Stimulated activated naive CD8-positive, alpha-beta T cell treated with anti-CD3 and anti-CD28 coated beads, Interleukin-15, amount 100 ng/mL, for 72 hours (primary cell): ENCODE data around the gene REG1B.
"Not testable (repeated sequence)": the region's sequence is repeated elsewhere in the genome, so short reads cannot be mapped to it uniquely, and the experiment has no call there.

ENCODE experiments used
- ATAC-seq: fragments of 150-1000 bp; cut with Tn5 transposase; 2 replicates; pipeline ENCODE4 v1.10.0; 2021; ENCODE audit warnings: mild to moderate bottlenecking, moderate library complexity
- DNase-seq, 2 donors: peaks; one replicate each; pipeline ENCODE4 v3.0.0; 2021 to 2022
- H3K27ac Mint-ChIP-seq, 2 donors: one replicate each; pipeline ENCODE4 v1.8.0; 2022; ENCODE audit warnings: mild to moderate bottlenecking in 2 of 2, mixed read lengths in 2 of 2, moderate library complexity in 2 of 2
- H3K27me3 Mint-ChIP-seq: one replicate; pipeline ENCODE4 v1.8.0; 2022; ENCODE audit warnings: mixed read lengths
- H3K4me1 Mint-ChIP-seq: one replicate; pipeline ENCODE4 v1.8.0; 2022; ENCODE audit warnings: mild to moderate bottlenecking, mixed read lengths
- H3K4me3 Mint-ChIP-seq, 2 donors: one replicate each; pipeline ENCODE4 v1.8.0; 2022; ENCODE audit warnings: mild to moderate bottlenecking in 2 of 2, mixed read lengths in 2 of 2, moderate library complexity in 1 of 2
- H3K9me3 Mint-ChIP-seq, 2 donors: one replicate each; pipeline ENCODE4 v1.8.0; 2022; ENCODE audit warnings: mixed read lengths in 2 of 2

The REG1B gene

GRCh38 chr2:79100285-79100684 is 12.5 kb upstream of the REG1B start:
- H3K4me3 Mint-ChIP-seq = no peak overlapping the region
- no peak for DNase-seq
- no peaks in the 10 kb centered on the region for H3K27me3 Mint-ChIP-seq
- H3K9me3 Mint-ChIP-seq = peaks cover 20 to 24% of the 10 kb centered on the region in 2 donors
- no peak overlapping the region for H3K27ac Mint-ChIP-seq
- ATAC-seq = no peak
- no peaks in the 10 kb centered on the region for H3K4me1 Mint-ChIP-seq

GRCh38 chr2:79099140-79099686 is 11.4 kb upstream of the REG1B start:
- no peaks in the 10 kb centered on the region for H3K27me3 Mint-ChIP-seq
- ATAC-seq = no peak
- H3K9me3 Mint-ChIP-seq = peaks cover 20 to 24% of the 10 kb centered on the region in 2 donors
- H3K4me3 Mint-ChIP-seq = no peak overlapping the region
- no peak overlapping the region for H3K27ac Mint-ChIP-seq
- no peak for DNase-seq
- no peaks in the 10 kb centered on the region for H3K4me1 Mint-ChIP-seq

GRCh38 chr2:79097843-79098242 is 10.1 kb upstream of the REG1B start:
- no peak overlapping the region for H3K4me3 Mint-ChIP-seq
- H3K4me1 Mint-ChIP-seq = no peaks in the 10 kb centered on the region

GRCh38 chr2:79090693-79091092 is 2.9 kb upstream of the REG1B start:
- Mint-ChIP-seq H3K4me1 (no peaks in the 10 kb centered on the region), H3K9me3 (peaks cover 9 to 19% of the 10 kb centered on the region in 2 donors), H3K27me3 (no peaks in the 10 kb centered on the region), H3K4me3 (no peak overlapping the region), H3K27ac (no peak overlapping the region)
- DNase-seq = no peak
- ATAC-seq = no peak

More at GRCh38 chr2:79097843-79098242, 10.1 kb upstream of the REG1B start:
- DNase-seq (no peak), ATAC-seq (no peak)
- Mint-ChIP-seq H3K27ac (no peak overlapping the region), H3K27me3 (no peaks in the 10 kb centered on the region), H3K9me3 (peaks cover 20 to 24% of the 10 kb centered on the region in 2 donors)

- H3K27ac Mint-ChIP-seq = no peak overlapping the region
- H3K4me1 Mint-ChIP-seq = no peaks in the 10 kb centered on the region
- no peak overlapping the region for H3K4me3 Mint-ChIP-seq
- no peak for ATAC-seq
- no peak for DNase-seq
- peaks cover 15 to 29% of the 10 kb centered on the region in 2 donors for H3K9me3 Mint-ChIP-seq
- no peaks in the 10 kb centered on the region for H3K27me3 Mint-ChIP-seq
These were observed 1.5 kb downstream of the REG1B start for GRCh38 chr2:79086255-79086654.

GRCh38 chr2:79085382-79085781 is 2.4 kb downstream of the REG1B start:
- ATAC-seq (no peak), DNase-seq (no peak)
- Mint-ChIP-seq H3K27ac (no peak overlapping the region), H3K4me3 (no peak overlapping the region), H3K27me3 (no peaks in the 10 kb centered on the region), H3K4me1 (no peaks in the 10 kb centered on the region), H3K9me3 (peaks cover 20 to 29% of the 10 kb centered on the region in 2 donors)

- no peak overlapping the region for H3K4me3 Mint-ChIP-seq
- H3K27me3 Mint-ChIP-seq = no peaks in the 10 kb centered on the region
- no peak overlapping the region for H3K27ac Mint-ChIP-seq
- no peaks in the 10 kb centered on the region for H3K4me1 Mint-ChIP-seq
- DNase-seq (no peak), ATAC-seq (no peak)
- H3K9me3 Mint-ChIP-seq = peaks cover 20 to 29% of the 10 kb centered on the region in 2 donors
These were observed 3.2 kb downstream of the REG1B start for GRCh38 chr2:79084495-79085135.

GRCh38 chr2:79083597-79084251 is 4.1 kb downstream of the REG1B start:
- Mint-ChIP-seq H3K4me1 (no peaks in the 10 kb centered on the region), H3K4me3 (no peak overlapping the region), H3K27ac (no peak overlapping the region), H3K27me3 (no peaks in the 10 kb centered on the region), H3K9me3 (peaks cover 22 to 30% of the 10 kb centered on the region in 2 donors)
- ATAC-seq (no peak), DNase-seq (no peak)

GRCh38 chr2:79082987-79083386 is 4.8 kb downstream of the REG1B start:
- no peak for ATAC-seq
- DNase-seq = no peak
- no peak overlapping the region for H3K27ac Mint-ChIP-seq
- no peaks in the 10 kb centered on the region for H3K4me1 Mint-ChIP-seq
- no peak overlapping the region for H3K4me3 Mint-ChIP-seq
- H3K9me3 Mint-ChIP-seq = peaks cover 23 to 37% of the 10 kb centered on the region in 2 donors
- no peaks in the 10 kb centered on the region for H3K27me3 Mint-ChIP-seq

GRCh38 chr2:79071078-79071477 is 16.7 kb downstream of the REG1B start:
- Mint-ChIP-seq H3K4me1 (no peaks in the 10 kb centered on the region), H3K9me3 (peaks cover 18 to 41% of the 10 kb centered on the region in 2 donors), H3K27ac (no peak overlapping the region), H3K4me3 (no peak overlapping the region), H3K27me3 (no peaks in the 10 kb centered on the region)
- ATAC-seq = no peak
- no peak for DNase-seq

GRCh38 chr2:79065201-79065600 is 22.6 kb downstream of the REG1B start:
- H3K27ac Mint-ChIP-seq = no peak overlapping the region
- no peak for DNase-seq
- H3K4me3 Mint-ChIP-seq = no peak overlapping the region
- peaks cover 11 to 34% of the 10 kb centered on the region in 2 donors for H3K9me3 Mint-ChIP-seq
- no peaks in the 10 kb centered on the region for H3K27me3 Mint-ChIP-seq
- no peak for ATAC-seq
- no peaks in the 10 kb centered on the region for H3K4me1 Mint-ChIP-seq

GRCh38 chr2:79054769-79055168 is 33.0 kb downstream of the REG1B start:
- not testable (repeated sequence) for H3K27ac Mint-ChIP-seq, H3K4me3 Mint-ChIP-seq, H3K27me3 Mint-ChIP-seq, H3K4me1 Mint-ChIP-seq, DNase-seq, ATAC-seq
- H3K9me3 Mint-ChIP-seq = peaks cover 12 to 47% of the 10 kb centered on the region in 2 donors

- peaks cover 16 to 53% of the 10 kb centered on the region in 2 donors for H3K9me3 Mint-ChIP-seq
- ATAC-seq, H3K27ac Mint-ChIP-seq, H3K4me1 Mint-ChIP-seq, H3K27me3 Mint-ChIP-seq, DNase-seq, H3K4me3 Mint-ChIP-seq: not testable (repeated sequence)
These were observed 34.3 kb downstream of the REG1B start for GRCh38 chr2:79053486-79053885.

- no peaks in the 10 kb centered on the region for H3K4me1 Mint-ChIP-seq
- DNase-seq (no peak), ATAC-seq (no peak)
- H3K4me3 Mint-ChIP-seq = no peak overlapping the region
- H3K27ac Mint-ChIP-seq = no peak overlapping the region
- peaks cover 0 to 7% of the 10 kb centered on the region in 2 donors for H3K9me3 Mint-ChIP-seq
- no peaks in the 10 kb centered on the region for H3K27me3 Mint-ChIP-seq
These were observed 46.8 kb downstream of the REG1B start for GRCh38 chr2:79041032-79041448.

- Mint-ChIP-seq H3K9me3 (peaks cover 0 to 7% of the 10 kb centered on the region in 2 donors), H3K27me3 (no peaks in the 10 kb centered on the region), H3K4me1 (no peaks in the 10 kb centered on the region), H3K27ac (no peak overlapping the region), H3K4me3 (no peak overlapping the region)
- DNase-seq (no peak), ATAC-seq (no peak)
These were observed 47.8 kb downstream of the REG1B start for GRCh38 chr2:79039944-79040343.
